Bone marrow (tissue), 2 donors: ENCODE data around the gene PRDM15.

Experiments used
- DNase-seq, 2 donors: peaks; one replicate each; lab custom pipeline; 2025; lab: John Stamatoyannopoulos, UW

The PRDM15 gene

DNA sequence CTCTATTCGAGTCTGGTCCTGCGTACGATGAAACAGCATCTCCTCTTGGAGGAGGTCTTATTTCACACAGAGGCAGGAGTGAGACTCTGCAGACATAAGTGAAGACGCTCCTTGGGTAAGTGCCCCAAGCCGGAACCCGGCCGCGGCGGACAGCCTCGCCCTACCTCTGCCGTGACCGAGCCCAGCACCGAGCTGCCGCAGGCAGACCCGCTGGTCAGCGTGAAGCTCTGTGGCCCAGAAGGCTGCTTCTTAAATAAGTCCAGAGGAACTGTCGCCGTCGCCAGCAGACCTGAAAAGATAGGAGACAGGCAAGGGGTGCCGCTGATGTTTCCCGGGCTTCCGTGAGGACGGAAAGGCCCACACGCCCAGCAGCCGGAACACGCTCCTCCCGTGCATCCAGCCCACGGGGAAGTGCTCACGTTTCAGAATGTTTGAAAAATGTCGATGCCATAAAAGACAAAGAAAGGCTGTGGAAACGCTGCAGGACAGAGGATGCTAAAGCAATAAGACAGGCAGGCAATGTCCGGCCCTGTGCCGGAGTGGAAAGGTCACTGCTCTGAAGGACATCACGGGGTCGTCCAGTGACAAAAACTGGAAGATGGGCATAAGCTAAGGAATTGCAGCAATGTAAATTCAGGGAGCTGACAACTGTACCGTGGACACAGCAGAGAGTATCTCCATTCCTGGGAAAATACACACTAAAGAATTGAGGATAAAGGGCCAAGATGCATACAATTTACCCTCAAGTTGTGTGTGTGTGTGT is 28.5 kb upstream of the PRDM15 start:
- no peak for DNase-seq

DNA sequence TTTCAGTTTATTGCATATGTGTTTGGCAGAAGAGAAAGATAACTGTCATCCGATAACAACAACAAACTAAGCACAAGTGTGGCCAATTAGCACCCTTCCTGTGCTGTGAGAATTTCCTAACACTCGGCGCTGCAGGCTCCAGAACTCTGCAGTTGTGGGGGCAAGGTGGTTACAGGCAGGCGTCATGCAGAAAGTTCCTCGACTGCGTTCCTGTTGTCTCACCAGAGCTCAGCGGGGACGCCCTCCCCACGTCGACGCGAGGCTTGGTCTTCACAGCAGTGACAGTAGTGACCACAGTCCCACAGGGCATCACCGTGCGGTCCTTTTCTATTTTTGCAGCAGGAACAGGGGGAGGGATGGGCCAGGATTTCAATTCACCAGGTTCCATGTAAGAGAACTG is 27.6 kb upstream of the PRDM15 start:
- DNase-seq = no peak

DNA sequence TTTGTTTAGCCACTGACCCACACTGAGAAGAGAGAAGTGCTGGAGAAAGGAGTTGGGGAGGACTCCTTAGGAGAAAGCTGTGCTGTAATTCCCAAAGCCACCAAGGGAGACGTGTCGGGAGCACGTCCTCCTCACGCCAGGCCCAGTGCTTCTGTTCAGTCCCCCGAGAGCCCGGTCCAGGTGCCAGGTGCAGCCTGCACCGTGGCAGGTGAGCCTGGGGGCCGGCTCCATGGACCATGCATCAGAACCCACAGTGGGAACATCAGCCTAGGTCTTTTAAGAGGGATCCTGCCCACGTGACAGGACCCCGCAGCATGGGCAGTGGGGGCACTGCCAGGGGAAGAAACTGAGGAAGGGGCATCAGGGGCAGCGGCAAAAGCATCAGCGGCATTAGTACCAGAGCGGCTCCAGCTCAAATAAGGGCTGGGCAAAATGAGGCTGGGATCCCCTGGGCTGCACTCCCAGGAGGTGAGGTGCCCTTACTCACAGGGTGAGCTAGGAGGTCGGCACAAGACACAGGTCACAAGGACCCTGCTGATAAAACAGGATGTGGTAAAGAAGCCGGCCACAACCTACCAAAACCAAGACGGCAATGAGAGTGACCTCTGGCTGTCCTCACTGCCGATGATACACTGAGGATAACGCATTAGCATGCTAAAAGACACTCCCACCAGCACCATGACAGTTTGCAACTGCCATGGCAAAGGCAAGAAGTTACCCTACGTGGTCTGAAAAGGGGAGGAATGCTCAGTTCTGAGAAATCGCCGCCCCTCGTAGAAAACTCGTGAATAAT is 24.6 kb upstream of the PRDM15 start:
- DNase-seq = no peak

DNA sequence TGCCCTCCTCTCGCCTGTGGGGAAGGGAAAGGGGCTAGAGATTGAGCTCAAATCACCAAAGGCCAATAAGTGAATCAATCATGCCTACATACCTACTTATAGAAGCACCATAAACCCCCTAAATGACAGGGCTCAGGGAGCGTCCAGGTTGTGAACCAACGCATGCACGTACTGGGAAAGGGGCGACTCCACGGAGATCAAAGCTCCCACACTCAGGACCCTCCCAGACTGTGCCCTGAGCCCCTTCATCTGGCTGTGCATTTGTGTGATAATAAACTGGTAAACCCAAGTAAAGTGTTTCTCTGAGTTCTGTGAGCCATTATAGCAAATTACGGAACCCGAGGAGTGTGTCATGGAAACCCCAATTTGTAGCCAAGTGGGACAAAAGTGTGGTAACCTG is 23.8 kb upstream of the PRDM15 start:
- no peak for DNase-seq

DNA sequence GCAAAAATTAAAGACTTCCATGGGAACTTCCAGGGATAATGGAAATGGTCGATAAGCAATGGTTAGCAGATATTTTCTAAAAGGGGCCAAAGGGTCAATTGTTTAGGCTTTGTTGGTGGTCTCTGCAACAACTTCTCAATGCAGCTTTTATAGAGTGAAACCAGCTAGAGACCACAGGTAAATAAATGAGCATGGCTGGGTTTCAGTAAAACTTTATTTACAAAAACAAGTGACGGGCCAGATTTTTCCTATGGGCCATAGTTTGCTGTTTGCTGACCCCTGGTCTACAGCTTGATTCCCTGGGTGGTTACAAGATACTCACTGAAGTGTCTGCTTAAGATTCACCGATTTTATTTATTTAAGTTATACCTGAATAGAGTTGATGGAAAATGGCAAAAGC is 22.6 kb upstream of the PRDM15 start:
- DNase-seq = no peak

DNA sequence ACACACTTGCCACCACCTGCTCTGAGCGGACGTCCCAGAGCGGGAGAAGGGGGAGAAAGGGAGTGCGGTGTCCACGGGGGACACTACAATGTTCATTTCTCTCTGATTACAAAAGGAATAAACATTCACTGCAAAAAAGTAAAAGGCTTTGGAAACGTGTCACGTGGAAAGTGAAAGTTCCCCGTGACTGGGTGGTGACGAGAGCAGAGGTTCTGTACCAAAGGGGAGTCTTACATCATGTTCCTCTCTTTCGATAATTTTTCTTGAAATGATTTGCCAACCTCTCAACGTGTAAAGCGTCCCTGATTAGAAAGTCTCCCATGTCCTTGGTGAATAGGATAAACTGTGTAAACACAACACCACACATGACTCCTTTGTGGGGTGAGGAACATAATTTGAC is 22.0 kb upstream of the PRDM15 start:
- DNase-seq = no peak

DNA sequence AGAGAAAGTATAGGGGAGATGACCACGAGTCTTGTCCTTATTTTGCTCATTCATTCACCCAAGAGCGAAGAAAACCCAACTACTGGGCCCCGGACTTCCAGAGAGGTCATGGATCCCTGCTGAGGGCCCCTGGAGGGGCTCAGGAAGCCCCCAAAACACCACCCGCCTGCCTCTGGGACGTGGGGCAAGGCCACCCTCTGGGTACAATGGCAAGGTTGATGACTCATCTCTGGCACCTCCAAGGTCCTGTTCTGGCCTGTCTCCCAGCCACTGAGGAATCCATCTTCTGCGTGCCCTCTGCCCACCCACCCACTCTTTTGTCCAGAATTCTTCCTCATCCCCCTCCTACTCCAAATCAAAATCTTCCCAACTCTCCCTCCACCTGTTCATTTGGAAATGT is 21.3 kb upstream of the PRDM15 start:
- no peak for DNase-seq

DNA sequence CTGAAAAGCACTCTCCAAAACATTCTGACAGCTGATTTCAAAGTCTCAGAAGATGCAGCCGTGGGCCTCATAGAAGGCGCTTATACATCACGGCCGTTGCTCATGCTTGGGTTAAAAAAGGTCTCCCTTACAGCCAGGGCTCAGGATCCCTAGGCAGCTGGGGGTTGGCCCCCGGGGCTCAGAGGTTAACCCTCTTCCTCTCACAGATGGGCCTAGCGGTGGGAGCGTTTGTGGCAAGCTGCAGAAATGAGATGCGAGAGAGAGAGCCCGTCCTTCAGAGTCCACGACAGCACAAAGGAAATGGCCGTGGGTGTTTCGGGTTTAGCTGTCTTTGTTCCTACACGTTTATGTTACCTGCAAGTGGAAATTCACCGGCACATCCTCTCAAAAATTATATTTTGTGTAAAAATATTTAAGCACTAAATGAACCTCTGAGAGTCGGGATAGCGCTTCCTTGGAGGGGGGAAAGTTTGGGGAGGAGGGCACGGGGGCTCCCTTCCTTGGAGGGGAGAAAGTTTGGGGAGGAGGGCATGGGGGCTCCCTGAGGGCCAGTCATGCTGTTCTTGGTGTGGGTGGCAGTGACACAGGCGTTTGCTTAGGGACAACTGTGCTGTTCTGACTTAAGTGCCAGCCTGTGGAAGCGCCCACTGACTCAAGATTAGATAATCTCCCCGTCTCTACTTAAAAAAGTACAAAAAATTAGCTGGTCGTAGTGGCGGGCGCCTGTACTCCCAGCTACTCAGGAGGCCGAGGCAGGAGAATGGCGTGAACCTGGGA is 20.5 kb upstream of the PRDM15 start:
- no peak for DNase-seq

DNA sequence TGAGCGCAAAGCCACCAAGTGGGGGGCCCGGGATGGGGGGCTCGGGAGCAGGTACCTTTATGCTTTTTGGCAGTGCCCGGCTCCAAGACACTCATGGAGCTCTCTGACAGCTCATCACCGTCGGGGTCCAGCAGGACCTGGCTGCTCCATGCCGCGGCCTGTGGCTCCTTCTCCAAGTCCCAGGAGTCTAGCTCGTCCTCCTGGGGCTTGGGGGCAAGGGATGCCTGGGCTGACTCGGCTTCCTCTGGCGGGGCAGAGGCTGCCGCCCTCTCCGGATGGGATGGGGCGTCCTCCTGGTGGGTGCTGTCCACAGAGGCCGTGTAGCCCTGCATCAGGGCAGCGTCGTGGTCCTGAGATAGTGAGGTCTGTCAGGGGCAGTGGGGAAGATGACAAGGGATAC is 19.9 kb upstream of the PRDM15 start:
- DNase-seq = no peak

DNA sequence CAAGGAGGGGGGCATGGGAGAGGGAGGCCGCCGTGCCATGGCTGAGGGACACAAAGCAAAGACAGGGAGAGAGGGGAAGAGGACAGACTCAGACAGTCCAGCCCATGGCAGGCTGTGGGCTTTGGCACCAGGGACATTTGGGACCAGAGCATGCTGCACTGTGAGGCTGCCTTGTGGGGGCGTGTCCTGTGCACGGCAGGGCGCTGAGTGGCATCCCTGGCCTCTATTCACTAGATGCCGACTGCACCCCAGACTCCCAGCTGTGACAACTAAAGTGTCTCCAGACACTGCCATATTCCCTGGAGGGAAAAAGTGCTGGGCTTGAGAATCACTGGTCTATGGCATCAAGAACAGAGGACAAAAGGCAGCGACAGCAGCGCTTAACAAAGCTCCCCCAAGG is 18.6 kb upstream of the PRDM15 start:
- DNase-seq = no peak

DNA sequence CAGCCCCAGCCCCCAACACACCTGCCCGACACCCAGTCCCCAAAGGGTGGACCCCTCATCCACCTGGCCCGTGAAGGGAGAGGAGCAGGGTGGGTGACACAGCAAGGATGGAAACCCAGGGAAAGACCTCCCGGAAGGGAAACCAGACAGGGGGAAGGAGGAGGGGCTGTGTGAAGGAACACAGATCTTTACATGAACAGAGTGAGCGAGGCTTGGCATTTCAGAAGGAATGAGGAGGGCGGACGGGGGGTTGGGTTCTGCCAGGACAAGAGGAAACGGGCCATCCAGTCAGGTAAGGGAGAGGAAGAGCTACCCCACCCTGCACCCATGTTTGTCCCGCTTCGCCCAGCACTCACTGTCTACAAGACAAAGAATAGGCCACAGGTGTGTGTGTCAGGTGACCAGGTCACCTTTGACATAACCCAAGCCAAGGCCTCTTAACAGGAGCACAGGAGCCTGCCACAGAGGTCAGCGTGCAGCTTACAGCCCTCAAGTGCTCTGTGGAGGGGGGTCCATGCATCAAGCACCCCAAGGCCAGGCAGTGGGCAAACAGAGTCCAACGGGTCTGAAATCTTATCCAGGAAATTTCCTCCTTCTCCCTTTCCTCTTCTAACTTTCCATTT is 18.0 kb upstream of the PRDM15 start:
- no peak for DNase-seq

DNA sequence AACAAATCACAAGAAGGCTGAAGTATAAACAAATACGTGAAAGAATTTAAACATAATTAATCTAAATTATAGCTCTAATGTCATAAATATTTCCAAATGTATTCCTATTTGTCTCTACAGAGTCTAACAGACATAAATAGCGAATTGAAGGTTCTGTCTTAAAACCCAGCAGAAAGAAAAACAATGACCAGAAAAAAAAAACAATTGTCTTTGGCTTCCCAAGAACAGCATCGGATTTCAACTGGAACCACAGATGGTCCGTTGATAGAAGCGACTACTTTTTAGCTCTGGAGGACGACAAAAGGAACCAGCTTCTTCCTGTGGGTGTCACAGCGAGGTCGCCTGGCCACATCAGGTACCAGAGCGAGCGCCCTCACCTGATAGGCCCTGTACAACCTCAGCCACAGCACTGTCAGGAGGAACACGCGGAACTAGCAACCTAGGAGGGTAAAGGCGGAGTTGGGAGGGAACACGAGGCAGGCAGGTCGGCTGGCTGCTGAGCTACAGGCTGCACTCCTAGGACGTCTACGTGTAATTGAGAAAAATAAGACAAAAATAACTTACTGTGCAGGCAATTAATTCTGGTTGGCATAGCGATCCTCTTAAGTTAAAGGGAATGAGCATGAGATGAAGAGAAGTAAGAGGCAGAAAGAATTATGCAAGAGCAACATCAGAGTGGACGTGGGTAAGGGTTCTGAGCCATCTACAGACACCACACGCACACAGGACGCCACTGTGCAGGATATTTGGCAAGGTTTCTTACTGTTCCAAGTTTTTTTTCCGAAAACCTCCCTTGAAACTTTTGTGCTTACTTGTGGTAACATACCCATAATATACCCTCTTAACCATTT is 16.7 kb upstream of the PRDM15 start:
- DNase-seq = no peak

DNA sequence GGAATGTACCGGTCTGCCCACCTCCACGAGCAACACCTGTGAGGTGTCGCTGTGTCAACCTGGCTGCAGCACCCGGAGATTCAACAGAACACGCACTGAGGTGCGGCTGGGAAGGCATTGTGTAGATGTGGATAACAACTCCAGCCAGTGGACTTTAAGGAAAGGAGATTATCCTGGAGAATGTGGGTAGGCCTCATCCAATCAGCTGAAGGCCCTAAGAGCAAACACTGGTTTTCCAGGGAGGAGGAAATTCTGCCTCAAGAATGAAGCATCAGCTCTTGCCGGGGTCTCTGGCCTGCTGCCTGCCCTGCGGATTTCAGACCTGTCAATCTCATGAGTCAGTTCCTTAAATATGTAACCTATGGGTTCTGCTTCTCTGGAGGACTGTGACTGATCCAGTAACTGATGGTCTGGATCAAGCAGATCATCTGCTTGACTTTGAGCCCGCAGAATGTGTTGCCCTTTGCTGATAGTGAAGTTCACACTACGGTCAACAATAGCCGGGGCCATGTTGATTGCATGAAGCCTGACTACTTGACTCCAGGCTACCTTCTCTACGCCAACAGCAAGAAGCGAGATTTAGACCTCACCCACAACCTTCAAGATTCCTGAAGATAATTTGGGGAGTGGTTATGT is 15.9 kb upstream of the PRDM15 start:
- no peak for DNase-seq

DNA sequence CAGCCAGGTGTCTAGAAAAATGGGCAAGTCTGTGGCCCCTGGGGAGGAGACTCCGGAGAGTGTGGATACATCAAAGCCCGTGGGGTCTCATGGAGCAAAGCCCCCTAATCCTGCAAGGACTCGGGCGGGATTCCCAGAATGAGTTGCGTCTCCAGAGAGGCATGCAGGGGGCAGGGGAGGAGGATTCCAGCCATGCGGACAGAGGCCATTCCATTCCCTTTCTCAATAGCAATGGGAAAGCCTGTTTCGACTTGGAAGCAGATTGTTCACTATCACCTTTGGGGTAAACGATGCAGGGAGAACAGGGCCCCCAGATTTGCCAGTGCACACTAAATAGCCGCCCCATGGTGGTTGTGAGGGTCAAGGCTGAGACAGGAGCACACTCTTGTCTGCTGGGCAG is 15.4 kb upstream of the PRDM15 start:
- no peak for DNase-seq

DNA sequence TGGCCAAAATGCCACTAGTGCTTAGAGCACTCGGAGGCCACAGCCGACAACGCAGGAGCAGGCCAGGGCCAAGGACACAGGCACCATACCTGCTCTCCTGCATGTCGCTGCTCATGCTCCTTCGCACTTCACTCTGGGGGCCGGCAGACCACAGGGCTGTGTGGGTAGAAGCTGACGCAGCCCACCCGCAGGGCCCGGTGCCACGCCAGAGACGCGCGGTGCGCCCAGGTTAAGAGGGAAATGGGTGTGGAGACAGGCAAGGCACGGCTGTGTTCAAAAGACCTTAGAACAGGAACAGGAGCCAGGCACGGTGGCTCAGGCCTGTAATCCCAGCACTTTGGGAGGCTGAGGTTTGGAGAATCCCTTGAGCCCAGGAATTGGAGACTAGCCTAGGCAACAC is 13.6 kb upstream of the PRDM15 start:
- DNase-seq = no peak

DNA sequence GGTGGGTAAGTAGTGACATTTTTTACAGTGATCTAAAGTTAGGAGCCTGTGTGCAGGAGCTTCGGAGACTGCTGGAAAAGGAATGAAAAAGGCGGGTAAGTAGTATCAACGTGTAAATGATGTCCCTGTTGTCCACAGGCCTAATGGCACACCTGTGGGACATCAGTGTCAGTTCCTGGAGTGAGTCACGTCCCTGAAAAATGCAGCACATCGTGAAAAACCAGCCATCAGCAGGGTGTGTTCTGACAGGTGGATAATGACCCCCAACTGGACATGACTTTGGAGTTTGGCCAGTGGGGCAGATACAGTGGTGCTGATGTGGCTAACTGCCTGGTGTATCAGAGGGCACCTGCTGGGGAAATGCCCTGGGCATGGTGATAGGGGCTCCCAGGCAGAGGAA is 12.0 kb upstream of the PRDM15 start:
- no peak for DNase-seq

DNA sequence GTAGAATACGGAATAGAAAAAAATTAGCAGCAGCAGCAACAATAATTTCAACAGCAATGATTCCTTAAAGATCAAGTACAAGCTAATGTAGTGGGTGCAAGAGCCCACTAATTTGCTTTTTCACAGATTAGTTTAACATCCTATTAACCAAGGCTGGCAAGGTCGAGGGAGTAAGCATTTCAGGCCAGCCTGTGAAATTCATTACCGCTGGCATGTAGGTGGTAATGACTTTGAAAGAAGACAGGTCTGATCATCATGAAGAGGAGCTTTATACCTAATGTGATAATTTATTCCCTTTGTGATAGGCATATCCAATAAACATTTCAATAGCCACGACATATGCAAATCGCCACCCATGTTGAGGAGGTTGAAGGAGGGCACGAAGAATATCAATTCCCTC is 11.2 kb upstream of the PRDM15 start:
- no peak for DNase-seq

DNA sequence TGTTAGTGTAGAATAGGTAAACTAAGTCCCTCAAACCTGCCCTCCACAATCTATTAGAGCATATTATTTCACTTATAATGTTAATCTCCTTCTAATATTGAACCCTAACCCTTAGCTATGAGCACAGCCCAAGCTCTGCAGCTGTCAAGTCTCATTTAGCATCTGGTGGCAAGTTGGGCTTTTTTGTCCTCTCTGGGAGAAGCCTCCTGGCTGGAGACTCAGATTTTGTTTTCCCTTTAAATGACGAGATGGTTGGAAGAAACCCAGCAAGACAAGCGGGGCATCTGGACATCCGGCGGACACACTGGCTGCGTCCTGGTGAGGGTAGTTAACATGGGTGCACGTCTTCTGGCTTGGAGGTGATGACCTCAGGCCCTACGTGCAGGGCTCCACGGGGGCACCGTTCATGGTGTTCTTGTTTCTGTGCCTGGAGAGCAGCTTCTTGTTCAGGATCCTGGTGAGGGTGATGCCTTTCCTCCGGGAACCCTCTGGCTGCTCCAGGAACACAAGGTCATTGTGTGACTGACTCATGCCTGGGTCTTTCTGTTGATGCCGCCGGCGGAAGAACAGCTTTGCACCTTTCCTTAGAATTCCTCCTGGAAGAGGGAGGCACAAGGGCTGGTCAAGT is 9.7 kb upstream of the PRDM15 start:
- no peak for DNase-seq

DNA sequence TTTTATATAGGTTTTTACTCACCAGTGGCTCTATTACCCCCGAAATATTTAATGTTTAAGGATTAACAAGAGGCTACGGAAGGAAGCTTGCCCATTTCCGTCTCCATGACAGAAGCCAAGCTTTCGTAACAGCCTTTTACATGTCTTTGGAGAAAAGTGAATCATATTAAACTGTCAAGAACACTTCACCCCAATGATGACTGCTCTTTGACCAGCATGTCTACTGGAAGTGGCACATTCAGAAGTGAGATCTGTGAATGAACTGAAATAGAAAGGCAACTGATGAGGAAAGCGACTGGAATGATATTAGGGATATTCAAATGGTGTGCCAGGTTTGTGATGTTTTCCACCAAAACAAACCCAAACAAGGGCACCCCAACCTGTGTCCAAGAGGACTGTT is 8.5 kb upstream of the PRDM15 start:
- DNase-seq = no peak

DNA sequence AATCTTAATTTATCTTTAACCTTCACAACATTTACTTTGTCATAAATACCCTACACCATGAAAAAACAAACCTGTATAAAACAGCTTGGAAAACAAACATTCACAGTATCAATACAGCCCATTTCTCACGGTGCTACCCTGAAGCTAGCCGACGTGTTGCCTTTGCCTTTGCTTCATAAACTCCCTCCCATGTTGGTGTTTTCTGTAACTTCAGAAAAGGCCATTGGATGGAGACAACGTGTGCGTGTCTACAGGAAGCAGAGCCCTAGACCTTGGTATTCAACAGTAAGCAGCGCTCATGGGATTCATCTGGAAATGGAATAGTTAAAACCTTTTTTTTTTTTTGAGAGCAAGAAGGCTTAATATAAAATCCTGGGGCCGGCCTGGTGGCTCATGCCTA is 7.2 kb upstream of the PRDM15 start:
- DNase-seq = no peak
